Activated CD8-positive, alpha-beta T cell treated with anti-CD3 and anti-CD28 coated beads, Interleukin-2, amount 10 ng/mL, durations not matched to agents 7 days and 5 days (primary cell): Measurements from ENCODE around the gene TRIM13. TPM values are rescaled to one million over a fixed set of nuclear protein-coding genes. Genes with fewer than 3 reads are reported as not detected.
"Not testable (repeated sequence)": the region's sequence is repeated elsewhere in the genome, so short reads cannot be mapped to it uniquely, and the experiment has no call there.

Experiments
- ATAC-seq: fragments of 150-1000 bp; cut with Tn5 transposase; one replicate; pipeline ENCODE4 v1.10.0; 2021; ENCODE audit warnings: moderate library complexity
- CTCF ChIA-PET: fragments of 350-600 bp; sonication (Branson Sonifier 250); formaldehyde crosslinking; loops from one replicate; lab custom pipeline; 2021; ENCODE audit warnings: antibody characterized with exemption; lab: Charles Lee
- POLR2A ChIA-PET: fragments of 350-600 bp; sonication (Branson Sonifier 250); formaldehyde crosslinking; loops from one replicate; lab custom pipeline; 2021; ENCODE audit warnings: antibody characterized with exemption; lab: Charles Lee
- DNase-seq: peaks from one replicate; pipeline ENCODE4 v3.0.0-alpha.2; 2020
- H3K27ac Mint-ChIP-seq: one replicate; pipeline ENCODE4 v1.8.0; 2021; ENCODE audit warnings: mild to moderate bottlenecking, mixed read lengths
- H3K27me3 Mint-ChIP-seq: one replicate; pipeline ENCODE4 v1.8.0; 2021; ENCODE audit warnings: low read depth, mixed read lengths
- H3K36me3 Mint-ChIP-seq: one replicate; pipeline ENCODE4 v1.8.0; 2021; ENCODE audit warnings: low read depth, mixed read lengths
- H3K4me1 Mint-ChIP-seq: one replicate; pipeline ENCODE4 v1.8.0; 2021; ENCODE audit warnings: low read depth, mixed read lengths
- H3K4me3 Mint-ChIP-seq: one replicate; pipeline ENCODE4 v1.8.0; 2021; ENCODE audit warnings: mild to moderate bottlenecking, mixed read lengths
- H3K9me3 Mint-ChIP-seq: one replicate; pipeline ENCODE4 v1.8.0; 2022; ENCODE audit warnings: mixed read lengths; ENCODE audit not compliant: insufficient read depth
- total RNA-seq, 2 experiments: library from RNA; stranded (reverse); gene quantifications; one replicate each; pipeline ENCODE4 v1.2.3, GENCODE V29; 2021

The TRIM13 gene
- total RNA-seq, 2 experiments from 2014 or later: 11.8 to 12.0 TPM

DNA sequence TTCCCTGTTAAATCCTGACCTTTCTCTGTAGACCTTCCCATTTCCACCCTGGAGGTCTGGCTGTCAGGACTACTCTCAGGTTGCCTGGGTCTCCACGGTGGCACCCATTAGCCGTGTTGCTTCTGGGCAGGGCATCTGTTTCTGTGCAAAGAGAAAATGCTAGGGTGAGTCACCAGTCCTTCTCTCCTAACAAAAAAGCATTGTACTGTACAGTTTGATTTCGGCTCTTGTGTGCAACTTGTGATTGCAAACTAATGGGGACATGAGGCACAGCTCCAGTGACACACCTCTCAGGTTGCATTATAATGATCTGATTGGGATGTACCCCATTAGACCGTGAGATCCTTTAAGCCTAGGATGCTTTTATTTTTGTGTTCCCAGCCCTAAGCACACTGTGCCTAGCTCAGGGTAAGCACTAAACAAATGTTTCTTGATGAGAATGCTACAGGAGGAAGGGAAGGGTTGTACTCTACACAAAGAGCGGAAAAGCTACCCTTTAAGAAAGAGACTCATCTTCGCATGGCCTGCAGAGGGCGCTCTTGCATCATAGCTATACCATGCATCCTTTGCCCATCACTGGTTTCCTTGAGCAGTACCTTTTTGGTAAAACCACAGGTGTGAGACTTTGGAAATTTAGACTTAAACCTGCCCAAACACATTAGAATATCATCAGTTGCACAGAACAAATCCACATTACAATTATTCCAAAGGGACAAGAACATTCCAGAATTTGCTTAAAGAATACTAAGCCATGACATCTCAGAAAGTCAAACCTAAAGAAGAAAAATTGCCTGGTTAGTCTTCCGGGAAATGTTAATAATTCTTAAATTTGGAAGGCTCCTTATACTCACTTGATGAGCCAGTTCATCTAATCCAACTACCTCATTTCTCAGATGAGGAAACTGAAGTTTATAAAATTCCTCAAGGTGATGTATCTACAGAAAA, 20.3 kb upstream of the TRIM13 start:
- Mint-ChIP-seq H3K4me1 (peaks cover 4% of the 10 kb centered on the region), H3K27me3 (no peaks in the 10 kb centered on the region), H3K9me3 (no peaks in the 10 kb centered on the region), H3K36me3 (peaks cover 7% of the 10 kb centered on the region), H3K27ac (no peak overlapping the region), H3K4me3 (no peak overlapping the region)
- peak; percentile 81 for ATAC-seq
- DNase-seq: peak; percentile 81
- CTCF ChIA-PET: interaction anchor here (0.6 to 4.5 kb wide), 45 partner anchors 8 to 1147 kb away, joined by 3 to 24 read pairs (median 4); partner anchors contain the start of genes SPRYD7 and TRIM13
- POLR2A ChIA-PET: no interaction called here

- Mint-ChIP-seq H3K4me3 (no peak overlapping the region), H3K27ac (no peak overlapping the region), H3K4me1 (peaks cover 2% of the 10 kb centered on the region), H3K36me3 (peaks cover 15% of the 10 kb centered on the region), H3K9me3 (no peaks in the 10 kb centered on the region), H3K27me3 (no peaks in the 10 kb centered on the region)
- DNase-seq: no peak
- no peak for ATAC-seq
- ChIA-PET CTCF (interaction anchor here (1.3 to 4.5 kb wide), 12 partner anchors 17 to 1092 kb away, joined by 3 to 24 read pairs (median 10); partner anchors contain the start of genes SPRYD7 and TRIM13), POLR2A (no interaction called here)
Measured at GRCh38 chr13:49977992-49978391, 18.9 kb upstream of the TRIM13 start.

DNA sequence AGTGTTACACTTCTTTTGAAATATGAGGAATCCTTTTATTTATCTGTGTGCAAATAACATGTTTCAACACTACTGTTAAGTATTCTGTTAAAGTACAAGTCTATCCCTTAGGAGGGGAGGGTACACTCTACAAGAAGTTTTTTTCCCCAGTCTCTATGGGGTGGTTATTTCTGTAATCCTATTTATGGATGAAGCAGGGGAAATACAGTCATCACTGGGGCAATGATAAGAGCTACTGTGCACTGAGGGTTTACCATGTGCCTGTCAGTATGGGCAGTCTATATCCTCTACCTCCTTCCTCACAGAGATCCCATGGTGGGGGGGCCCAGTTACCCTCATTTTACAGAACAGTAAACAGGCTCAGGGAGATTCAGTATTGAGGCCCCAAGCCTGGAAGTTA, 16.6 kb upstream of the TRIM13 start:
- no peaks in the 10 kb centered on the region for H3K27me3 Mint-ChIP-seq
- peaks cover 20% of the 10 kb centered on the region for H3K36me3 Mint-ChIP-seq
- no peak overlapping the region for H3K4me3 Mint-ChIP-seq
- peaks cover 2% of the 10 kb centered on the region for H3K4me1 Mint-ChIP-seq
- ChIA-PET CTCF (no interaction called here), POLR2A (no interaction called here)
- H3K9me3 Mint-ChIP-seq: no peaks in the 10 kb centered on the region
- H3K27ac Mint-ChIP-seq: no peak overlapping the region
- ATAC-seq (no peak), DNase-seq (no peak)

DNA sequence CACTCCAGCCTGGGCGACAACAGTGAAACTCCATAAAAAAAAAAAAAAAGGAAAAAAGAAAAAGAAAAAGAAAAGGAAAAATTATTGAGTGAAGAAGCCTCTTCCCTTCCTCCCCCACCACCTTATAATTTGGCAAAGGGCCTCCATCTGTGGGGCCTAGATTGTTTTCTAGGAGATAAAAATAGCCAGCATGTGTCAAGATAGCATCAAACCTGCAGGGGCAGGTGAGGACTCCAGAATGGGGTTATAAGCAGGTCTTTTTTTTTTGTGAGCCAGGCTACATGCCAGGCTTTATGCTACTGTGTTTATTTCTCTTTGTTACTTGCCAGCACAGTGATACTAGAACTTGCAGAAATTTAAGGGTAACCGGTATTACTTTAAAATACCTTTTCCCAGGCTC, 11.7 kb upstream of the TRIM13 start:
- ATAC-seq (no peak), DNase-seq (no peak)
- Mint-ChIP-seq H3K27me3 (no peaks in the 10 kb centered on the region), H3K4me1 (no peaks in the 10 kb centered on the region), H3K27ac (no peak overlapping the region), H3K9me3 (no peaks in the 10 kb centered on the region), H3K36me3 (peaks cover 38% of the 10 kb centered on the region), H3K4me3 (no peak overlapping the region)
- CTCF ChIA-PET: interaction anchor here (1.2 to 2.4 kb wide), 2 partner anchors 9 to 14 kb away, joined by 3 to 7 read pairs; no protein-coding TSS in a partner anchor
- POLR2A ChIA-PET: no interaction called here

DNA sequence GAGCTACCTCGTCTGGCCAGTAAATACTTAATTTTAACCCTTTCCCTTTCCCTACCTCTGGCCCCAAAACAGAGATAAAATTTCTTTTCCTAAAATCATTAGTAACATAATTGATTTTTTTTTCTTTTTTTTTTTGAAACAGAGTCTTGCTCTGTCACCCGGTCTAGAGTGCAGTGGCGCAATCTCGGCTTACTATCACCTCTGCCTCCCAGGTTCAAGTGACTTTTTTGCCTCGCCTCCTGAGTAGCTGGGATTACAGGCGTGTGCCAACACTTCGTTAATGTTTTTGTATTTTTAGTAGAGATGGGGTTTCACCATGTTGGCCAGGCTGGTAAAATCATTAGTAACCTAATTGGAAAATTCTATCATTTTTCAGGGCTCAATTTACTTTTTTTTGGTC, 10.4 kb upstream of the TRIM13 start:
- no peak overlapping the region for H3K27ac Mint-ChIP-seq
- no peaks in the 10 kb centered on the region for H3K27me3 Mint-ChIP-seq
- no peak overlapping the region for H3K4me3 Mint-ChIP-seq
- no peak for DNase-seq
- H3K36me3 Mint-ChIP-seq: peaks cover 41% of the 10 kb centered on the region
- ATAC-seq: no peak
- peaks cover under 1% of the 10 kb centered on the region for H3K4me1 Mint-ChIP-seq
- POLR2A ChIA-PET: interaction anchor here (1.0 kb wide), 1 partner anchor 11 kb away, joined by 3 read pairs; the partner anchor contains the start of gene TRIM13
- CTCF ChIA-PET: no interaction called here
- H3K9me3 Mint-ChIP-seq: no peaks in the 10 kb centered on the region

DNA sequence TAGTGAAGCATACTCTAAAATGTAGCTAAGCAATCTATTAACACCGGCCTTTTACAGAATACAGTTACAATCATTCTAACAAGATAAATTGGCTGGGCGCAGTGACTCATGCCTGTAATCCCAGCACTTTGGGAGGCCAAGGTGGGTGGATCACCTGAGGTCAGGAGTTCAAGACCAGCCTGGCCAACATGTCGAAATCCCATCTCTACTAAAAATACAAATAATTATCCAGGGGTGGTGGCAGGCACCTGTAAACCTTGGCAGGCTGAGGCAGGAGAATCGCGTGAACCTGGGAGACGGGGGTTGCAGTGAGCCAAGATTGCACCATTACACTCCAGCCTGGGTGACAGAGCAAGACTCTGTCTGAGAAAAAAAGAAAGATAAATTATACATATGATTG, 6.2 kb upstream of the TRIM13 start:
- POLR2A ChIA-PET: interaction anchor here (0.6 kb wide), 1 partner anchor 1315 kb away, joined by 3 read pairs; no protein-coding TSS in a partner anchor

DNA sequence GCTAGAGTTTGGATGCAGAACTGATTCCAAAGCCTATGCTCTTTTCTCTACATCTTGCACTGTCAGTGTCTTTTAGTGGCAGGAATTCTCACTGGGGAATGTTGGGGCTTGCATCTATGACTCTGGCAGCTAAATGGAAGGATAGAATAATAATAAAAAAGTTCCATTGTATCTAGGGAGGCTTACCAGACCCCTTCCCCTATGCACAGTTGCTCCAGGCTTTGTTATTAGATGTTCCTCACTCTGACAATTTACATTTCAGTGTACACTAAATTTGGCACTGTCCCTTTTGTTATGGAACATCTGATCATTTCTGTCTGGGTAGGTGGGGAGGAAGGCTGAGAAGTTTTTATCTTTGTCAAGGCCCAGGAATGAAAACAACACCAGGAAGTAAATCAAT, 3.7 kb upstream of the TRIM13 start:
- no peak for ATAC-seq

More for the DNA sequence above, 6.2 kb upstream of the TRIM13 start:
- H3K4me1 Mint-ChIP-seq, ATAC-seq, H3K27me3 Mint-ChIP-seq, H3K4me3 Mint-ChIP-seq, DNase-seq, H3K9me3 Mint-ChIP-seq, H3K27ac Mint-ChIP-seq: not testable (repeated sequence)
- H3K36me3 Mint-ChIP-seq: peaks cover 34% of the 10 kb centered on the region
- CTCF ChIA-PET: interaction anchor here (1.0 kb wide), 1 partner anchor 921 kb away, joined by 4 read pairs; no protein-coding TSS in a partner anchor

DNA sequence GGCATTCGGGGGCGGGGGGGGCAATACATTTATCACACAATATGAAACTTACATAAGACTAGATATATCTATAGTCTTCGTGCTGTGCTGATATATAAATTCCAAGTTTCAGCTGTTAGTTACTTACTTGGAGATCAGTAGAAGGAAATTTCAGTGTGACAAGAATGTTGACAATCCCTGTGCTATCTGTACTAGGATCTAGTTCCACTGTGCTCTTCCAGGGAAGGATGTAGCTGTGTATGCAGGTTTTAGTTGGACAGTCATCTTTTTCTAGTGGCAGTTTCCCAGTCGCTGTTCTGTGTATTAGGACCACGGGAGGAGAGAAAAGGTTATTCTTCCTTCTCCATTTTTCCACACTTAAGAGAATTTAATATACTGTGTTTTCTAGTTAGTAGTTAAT, 3.2 kb upstream of the TRIM13 start:
- DNase-seq (no peak), ATAC-seq (no peak)
- Mint-ChIP-seq H3K9me3 (no peaks in the 10 kb centered on the region), H3K27ac (no peak overlapping the region), H3K36me3 (peaks cover 39% of the 10 kb centered on the region), H3K27me3 (no peaks in the 10 kb centered on the region), H3K4me1 (peaks cover 16% of the 10 kb centered on the region), H3K4me3 (no peak overlapping the region)
- POLR2A ChIA-PET: interaction anchor here (0.7 kb wide), 1 partner anchor 842 kb away, joined by 3 read pairs; no protein-coding TSS in a partner anchor
- CTCF ChIA-PET: no interaction called here

More for the DNA sequence above, 3.7 kb upstream of the TRIM13 start:
- H3K4me1 Mint-ChIP-seq: peaks cover 11% of the 10 kb centered on the region
- ChIA-PET CTCF (interaction anchor here (0.9 kb wide), 1 partner anchor 17 kb away, joined by 4 read pairs; no protein-coding TSS in a partner anchor), POLR2A (no interaction called here)
- no peaks in the 10 kb centered on the region for H3K9me3 Mint-ChIP-seq
- H3K27me3 Mint-ChIP-seq: no peaks in the 10 kb centered on the region
- H3K36me3 Mint-ChIP-seq: peaks cover 36% of the 10 kb centered on the region
- DNase-seq: no peak
- no peak overlapping the region for H3K27ac Mint-ChIP-seq
- H3K4me3 Mint-ChIP-seq: no peak overlapping the region

GRCh38 chr13:49995625-49996101, 1.2 kb upstream of the TRIM13 start:
- H3K27me3 Mint-ChIP-seq: no peaks in the 10 kb centered on the region
- CTCF ChIA-PET: interaction anchor here (0.7 to 3.3 kb wide), 3 partner anchors 18 to 130 kb away, joined by 4 to 34 read pairs (median 24); no protein-coding TSS in a partner anchor
- peaks cover 29% of the 10 kb centered on the region for H3K4me1 Mint-ChIP-seq
- no peak for ATAC-seq
- no peaks in the 10 kb centered on the region for H3K9me3 Mint-ChIP-seq
- H3K36me3 Mint-ChIP-seq: peaks cover 33% of the 10 kb centered on the region
- peak overlapping the region; percentile 69 for H3K27ac Mint-ChIP-seq
- H3K4me3 Mint-ChIP-seq: peak overlapping the region; percentile 68
- no peak for DNase-seq
- POLR2A ChIA-PET: interaction anchor here (2.0 to 3.1 kb wide), 3 partner anchors 86 to 916 kb away, joined by 9 to 63 read pairs (median 23); no protein-coding TSS in a partner anchor

DNA sequence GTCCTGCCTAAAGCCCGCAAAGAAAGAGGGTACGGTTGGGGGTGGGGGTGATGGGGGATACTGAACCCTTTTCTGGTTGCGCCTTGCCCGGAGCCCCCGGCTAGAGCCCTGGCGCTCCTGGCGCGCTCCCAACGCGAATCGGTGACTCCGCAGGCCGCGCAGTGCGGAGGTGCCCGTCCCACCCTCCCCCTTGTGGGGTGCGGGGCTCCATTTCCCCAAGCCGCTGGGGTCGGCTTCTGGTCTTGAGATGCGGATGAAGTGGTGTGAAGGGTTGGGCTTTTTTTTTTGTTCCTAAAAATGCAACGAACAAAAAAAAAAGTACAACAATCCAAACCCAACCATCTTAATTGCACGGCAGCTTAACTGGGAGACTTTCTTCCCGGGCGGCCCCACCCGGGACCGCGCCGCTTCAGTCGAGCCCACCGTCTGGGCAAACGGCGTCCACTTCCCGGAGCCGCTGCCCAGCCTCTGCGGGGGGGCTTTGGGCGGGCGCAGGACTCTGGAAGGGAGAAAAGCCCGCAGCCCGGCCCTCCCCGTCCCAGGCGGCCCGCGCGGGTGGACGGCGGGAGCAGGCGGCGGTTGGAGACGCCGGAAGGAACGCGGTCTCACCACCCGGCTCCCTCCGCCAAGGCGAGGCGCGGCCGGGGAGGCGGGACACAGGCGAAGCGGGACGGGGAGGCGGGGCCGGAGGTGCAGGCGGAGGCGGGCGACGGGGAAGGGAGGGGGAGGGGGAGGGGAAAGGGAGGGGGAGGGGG, 504 bp upstream of the TRIM13 start:
- ChIA-PET POLR2A (interaction anchor here (0.7 to 3.1 kb wide), 9 partner anchors 10 to 918 kb away, joined by 3 to 63 read pairs (median 4); partner anchors contain the start of gene RNASEH2B), CTCF (interaction anchor here (0.7 to 3.7 kb wide), 23 partner anchors 11 to 919 kb away, joined by 3 to 34 read pairs (median 8); partner anchors contain the start of genes KCNRG and SPRYD7)
- Mint-ChIP-seq H3K4me3 (peak overlapping the region; percentile 68), H3K36me3 (peaks cover 34% of the 10 kb centered on the region), H3K27me3 (no peaks in the 10 kb centered on the region), H3K4me1 (peaks cover 32% of the 10 kb centered on the region), H3K27ac (peak overlapping the region; percentile 71), H3K9me3 (no peaks in the 10 kb centered on the region)
- DNase-seq (peak; percentile 91), ATAC-seq (peak; percentile 72)

GRCh38 chr13:49997955-49998354, 1.1 kb downstream of the TRIM13 start:
- Mint-ChIP-seq H3K4me3 (peak overlapping the region; percentile 84), H3K36me3 (peaks cover 33% of the 10 kb centered on the region), H3K27me3 (no peaks in the 10 kb centered on the region), H3K27ac (peak overlapping the region; percentile 91), H3K9me3 (no peaks in the 10 kb centered on the region), H3K4me1 (peaks cover 33% of the 10 kb centered on the region)
- POLR2A ChIA-PET: interaction anchor here (0.6 to 3.1 kb wide), 20 partner anchors 10 to 914 kb away, joined by 3 to 63 read pairs (median 4); partner anchors contain the start of gene KCNRG
- ATAC-seq (no peak), DNase-seq (no peak)
- CTCF ChIA-PET: interaction anchor here (0.6 to 3.7 kb wide), 35 partner anchors 9 to 917 kb away, joined by 3 to 34 read pairs (median 5); partner anchors contain the start of genes KCNRG and SPRYD7
